ENCODE results near the gene ANK2. TPM values are rescaled to one million over a fixed set of nuclear protein-coding genes. Genes with fewer than 3 reads are reported as not detected.

The ANK2 gene
- total and polyA plus RNA-seq, 2 of the 13 experiments (the other 11 are each of a cell fraction or from before 2014, with no cell fraction given) = 2.7 to 15.1 TPM

DNA sequence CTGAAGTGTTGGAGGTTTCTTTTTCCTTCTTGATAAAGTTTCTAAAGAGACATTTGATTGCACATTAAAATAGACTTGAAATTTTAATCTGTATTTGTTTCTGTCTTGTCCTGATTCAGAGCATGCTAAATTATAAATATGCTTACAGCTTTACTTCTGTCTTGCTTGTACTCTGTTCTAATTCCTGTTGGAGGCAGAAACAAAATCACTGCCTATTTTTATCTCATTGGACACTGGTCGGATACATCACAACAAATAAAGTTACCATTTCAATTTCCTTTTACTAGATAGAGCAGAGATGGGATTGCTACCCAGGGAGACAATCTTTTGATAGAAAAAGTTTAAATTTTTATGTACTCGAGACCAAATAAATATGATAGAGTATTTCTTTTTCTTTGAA is 6.9 kb downstream of the ANK2 start:
- Histone ChIP-seq H3K4me3 (replicated peaks in 1 of 3; ENCODE audit: insufficient read depth in 1 of 3, low read depth in 2 of 3, low read length in 3 of 3) (no peak overlapping the region), H3K4me2 (ENCODE audit: low read depth, low read length) (no peak overlapping the region), H3K36me3 (replicated peaks in 1 of 2; ENCODE audit: control insufficient read depth in 1 of 2, insufficient read depth in 2 of 2, low read length in 2 of 2) (no peaks in the 10 kb centered on the region), H3K79me2 (ENCODE audit: insufficient read depth, low read length) (no peaks in the 10 kb centered on the region), H2AFZ (ENCODE audit: low read length) (no peak overlapping the region), H4K20me1 (ENCODE audit: insufficient read depth, low read length) (no peaks in the 10 kb centered on the region), H3K9ac (ENCODE audit: insufficient read depth, low read depth, low read length) (no peak overlapping the region), H3K27ac (ENCODE audit: extremely low read length, insufficient read depth, low read length) (no peak overlapping the region), H3K27me3 (ENCODE audit: control insufficient read depth in 1 of 2, insufficient read depth in 2 of 2, low read length in 2 of 2) (no peaks in the 10 kb centered on the region), H3K4me1 (ENCODE audit: insufficient read depth, low read length) (no peaks in the 10 kb centered on the region), H3K9me3 (ENCODE audit: low read length) (no peaks in the 10 kb centered on the region)
- ATAC-seq (no peak), FAIRE-seq (no peak), DNase-seq (ENCODE audit: low spot score) (no peak)
- ChIA-PET CTCF (ENCODE audit: low intra/inter-chr PET ratio, low total read pairs) (no interaction called here), POLR2A (no interaction called here)
- in situ Hi-C loops (cut with HindIII; ENCODE audit: extremely low pct_ligation_motif_present, low pct_unique_long_range_greater_than_20kb) (no loop called here), intact Hi-C loops (cut with micrococcal nuclease; ENCODE audit: unreplicated experiment) (no loop called here)
- no peak for TF ChIP-seq GATAD1 (CRISPR knock-in tag; IDR thresholded peaks at IDR 0.05)
- BruUV-seq (replicated peaks) = no TSS peak
- WGBS (ENCODE audit: low lambda C conversion rate) = 0% methylated on average over 2 of the region's 2 CpGs

DNA sequence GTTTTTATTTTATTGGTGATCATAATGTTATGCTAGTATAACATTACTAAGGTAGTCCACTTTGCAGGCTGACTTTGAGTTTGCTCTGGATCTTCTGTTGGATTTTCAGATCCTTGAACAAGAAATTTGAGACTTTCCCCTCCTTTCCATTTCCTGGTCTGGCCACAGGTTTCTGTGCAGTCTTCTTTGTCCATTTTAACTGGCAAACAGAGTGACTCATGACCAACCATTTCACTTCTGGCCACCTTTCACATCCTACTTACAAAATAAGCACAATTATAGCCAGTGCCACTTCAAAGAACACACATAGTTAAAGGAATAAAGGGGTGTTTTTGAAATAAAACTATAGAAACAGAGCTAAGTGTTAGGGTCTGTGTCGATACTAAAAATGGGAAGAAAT is 8.4 kb downstream of the ANK2 start:
- no peak overlapping the region for H2AFZ ChIP-seq (ENCODE audit: low read length)
- H3K36me3 ChIP-seq (replicated peaks in 1 of 2; ENCODE audit: control insufficient read depth in 1 of 2, insufficient read depth in 2 of 2, low read length in 2 of 2) = no peaks in the 10 kb centered on the region
- TF ChIP-seq ZFP1 (CRISPR knock-in tag; IDR thresholded peaks at IDR 0.05) = no peak
- no peak for TF ChIP-seq FOXJ3 (CRISPR knock-in tag; IDR thresholded peaks at IDR 0.05; ENCODE audit: borderline replicate concordance)
- TF ChIP-seq ZBTB8A (CRISPR knock-in tag; IDR thresholded peaks at IDR 0.05; ENCODE audit: borderline replicate concordance, low read depth) = no peak
- TF ChIP-seq TCF12 (IDR thresholded peaks at IDR 0.05) = no peak
- TF ChIP-seq TCF12 (CRISPR knock-in tag; IDR thresholded peaks at IDR 0.05) = no peak
- no peak for TF ChIP-seq HOXA3 (CRISPR knock-in tag; IDR thresholded peaks at IDR 0.05)
- no peak for TF ChIP-seq TOPORS (CRISPR knock-in tag; IDR thresholded peaks at IDR 0.05)
- TF ChIP-seq, protein P1, sequence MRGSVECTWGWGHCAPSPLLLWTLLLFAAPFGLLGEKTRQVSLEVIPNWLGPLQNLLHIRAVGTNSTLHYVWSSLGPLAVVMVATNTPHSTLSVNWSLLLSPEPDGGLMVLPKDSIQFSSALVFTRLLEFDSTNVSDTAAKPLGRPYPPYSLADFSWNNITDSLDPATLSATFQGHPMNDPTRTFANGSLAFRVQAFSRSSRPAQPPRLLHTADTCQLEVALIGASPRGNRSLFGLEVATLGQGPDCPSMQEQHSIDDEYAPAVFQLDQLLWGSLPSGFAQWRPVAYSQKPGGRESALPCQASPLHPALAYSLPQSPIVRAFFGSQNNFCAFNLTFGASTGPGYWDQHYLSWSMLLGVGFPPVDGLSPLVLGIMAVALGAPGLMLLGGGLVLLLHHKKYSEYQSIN (CRISPR knock-in tag; IDR thresholded peaks at IDR 0.05; ENCODE audit: borderline replicate concordance) = no peak
- TF ChIP-seq ATF7-NPFF (CRISPR knock-in tag; IDR thresholded peaks at IDR 0.05; ENCODE audit: low read depth) = no peak
- no peak for TF ChIP-seq RAD21 (CRISPR knock-in tag; IDR thresholded peaks at IDR 0.05)
- CTCF ChIA-PET (ENCODE audit: low intra/inter-chr PET ratio, low total read pairs) = no interaction called here
- no peaks in the 10 kb centered on the region for H3K9me3 ChIP-seq (ENCODE audit: low read length)
- H3K4me3 ChIP-seq (replicated peaks in 1 of 3; ENCODE audit: insufficient read depth in 1 of 3, low read depth in 2 of 3, low read length in 3 of 3) = no peak overlapping the region
- H3K4me1 ChIP-seq (ENCODE audit: insufficient read depth, low read length) = no peaks in the 10 kb centered on the region
- in situ Hi-C loops (cut with HindIII; ENCODE audit: extremely low pct_ligation_motif_present, low pct_unique_long_range_greater_than_20kb) (no loop called here), intact Hi-C loops (cut with micrococcal nuclease; ENCODE audit: unreplicated experiment) (no loop called here)
- POLR2A ChIA-PET = no interaction called here
- H4K20me1 ChIP-seq (ENCODE audit: insufficient read depth, low read length) = no peaks in the 10 kb centered on the region
- no peak overlapping the region for H3K9ac ChIP-seq (ENCODE audit: insufficient read depth, low read depth, low read length)
- no TSS peak for BruUV-seq (replicated peaks)
- WGBS (ENCODE audit: low lambda C conversion rate) = 0% methylated on average over 1 of the region's 1 CpG
- DNase-seq (ENCODE audit: low spot score) (no peak), FAIRE-seq (no peak), ATAC-seq (no peak)
- no peaks in the 10 kb centered on the region for H3K79me2 ChIP-seq (ENCODE audit: insufficient read depth, low read length)
- no peak overlapping the region for H3K4me2 ChIP-seq (ENCODE audit: low read depth, low read length)
- no peak overlapping the region for H3K27ac ChIP-seq (ENCODE audit: extremely low read length, insufficient read depth, low read length)
- no peaks in the 10 kb centered on the region for H3K27me3 ChIP-seq (ENCODE audit: control insufficient read depth in 1 of 2, insufficient read depth in 2 of 2, low read length in 2 of 2)
